ENCODE data around the gene RNASEH1.
A peak's percentile ranks its signal among the peaks of the same experiment; 100 is the strongest.
"Not testable (repeated sequence)": the region's sequence is repeated elsewhere in the genome, so short reads cannot be mapped to it uniquely, and the experiment has no call there.

The RNASEH1 gene

GRCh38 chr2:3513026-3513810, 44.9 kb downstream of the RNASEH1 start:
- TF ChIP-seq PAX5 (IDR thresholded peaks at IDR 0.05; ENCODE audit: insufficient read depth, low read length, severe bottlenecking) = no peak
- TF ChIP-seq POLR2AphosphoS5 (IDR thresholded peaks at IDR 0.05; ENCODE audit: low read depth, low read length) = no peak
- TF ChIP-seq POU2F2 (IDR thresholded peaks at IDR 0.05; ENCODE audit: low read depth, low read length) = no peak
- TF ChIP-seq TAF1 (IDR thresholded peaks at IDR 0.05; ENCODE audit: low read depth, low read length) = no peak
- no peak for TF ChIP-seq SPI1 (IDR thresholded peaks at IDR 0.05; ENCODE audit: low read depth, low read length)
- TF ChIP-seq POLR2A (IDR thresholded peaks at IDR 0.05; ENCODE audit: low read depth, low read length) = no peak
- DNase-seq (ENCODE audit: insufficient read length, low spot score) = no peak

GRCh38 chr2:3512086-3512485, 46.0 kb downstream of the RNASEH1 start:
- TF ChIP-seq POU2F2 (IDR thresholded peaks at IDR 0.05; ENCODE audit: low read depth, low read length) (no peak), PAX5 (IDR thresholded peaks at IDR 0.05; ENCODE audit: insufficient read depth, low read length, severe bottlenecking) (no peak), POLR2AphosphoS5 (IDR thresholded peaks at IDR 0.05; ENCODE audit: low read depth, low read length) (no peak), SPI1 (IDR thresholded peaks at IDR 0.05; ENCODE audit: low read depth, low read length) (no peak), POLR2A (IDR thresholded peaks at IDR 0.05; ENCODE audit: low read depth, low read length) (no peak), TAF1 (IDR thresholded peaks at IDR 0.05; ENCODE audit: low read depth, low read length) (no peak)
- DNase-seq (ENCODE audit: insufficient read length, low spot score) = no peak
- no peak for FAIRE-seq

More at GRCh38 chr2:3513026-3513810, 44.9 kb downstream of the RNASEH1 start:
- no peak for FAIRE-seq

GRCh38 chr2:3505771-3506170, 52.4 kb downstream of the RNASEH1 start:
- DNase-seq (ENCODE audit: insufficient read length, low spot score) (no peak), FAIRE-seq (no peak)
- TF ChIP-seq TAF1 (IDR thresholded peaks at IDR 0.05; ENCODE audit: low read depth, low read length) (no peak), SPI1 (IDR thresholded peaks at IDR 0.05; ENCODE audit: low read depth, low read length) (no peak), PAX5 (IDR thresholded peaks at IDR 0.05; ENCODE audit: insufficient read depth, low read length, severe bottlenecking) (no peak), POU2F2 (IDR thresholded peaks at IDR 0.05; ENCODE audit: low read depth, low read length) (no peak)

- DNase-seq (ENCODE audit: insufficient read length, low spot score) (no peak), FAIRE-seq (peak; percentile 74)
- TF ChIP-seq PAX5 (IDR thresholded peaks at IDR 0.05; ENCODE audit: insufficient read depth, low read length, severe bottlenecking) = no peak
- no peak for TF ChIP-seq POLR2A (IDR thresholded peaks at IDR 0.05; ENCODE audit: low read depth, low read length)
- TF ChIP-seq SPI1 (IDR thresholded peaks at IDR 0.05; ENCODE audit: low read depth, low read length) = no peak
- no peak for TF ChIP-seq POU2F2 (IDR thresholded peaks at IDR 0.05; ENCODE audit: low read depth, low read length)
- TF ChIP-seq POLR2AphosphoS5 (IDR thresholded peaks at IDR 0.05; ENCODE audit: low read depth, low read length) = no peak
- TF ChIP-seq TAF1 (IDR thresholded peaks at IDR 0.05; ENCODE audit: low read depth, low read length) = no peak
These were observed 53.4 kb downstream of the RNASEH1 start for GRCh38 chr2:3504741-3505140.

- FAIRE-seq (no peak), DNase-seq (ENCODE audit: insufficient read length, low spot score) (no peak)
- TF ChIP-seq TAF1 (IDR thresholded peaks at IDR 0.05; ENCODE audit: low read depth, low read length) (no peak), POLR2AphosphoS5 (IDR thresholded peaks at IDR 0.05; ENCODE audit: low read depth, low read length) (no peak), POU2F2 (IDR thresholded peaks at IDR 0.05; ENCODE audit: low read depth, low read length) (no peak), PAX5 (IDR thresholded peaks at IDR 0.05; ENCODE audit: insufficient read depth, low read length, severe bottlenecking) (no peak), SPI1 (IDR thresholded peaks at IDR 0.05; ENCODE audit: low read depth, low read length) (no peak), POLR2A (IDR thresholded peaks at IDR 0.05; ENCODE audit: low read depth, low read length) (no peak)
These were observed 54.6 kb downstream of the RNASEH1 start for GRCh38 chr2:3503483-3503882.

- FAIRE-seq = peak; percentile 80
- TF ChIP-seq POLR2AphosphoS5 (IDR thresholded peaks at IDR 0.05; ENCODE audit: low read depth, low read length) (no peak), POLR2A (IDR thresholded peaks at IDR 0.05; ENCODE audit: low read depth, low read length) (no peak), TAF1 (IDR thresholded peaks at IDR 0.05; ENCODE audit: low read depth, low read length) (no peak), SPI1 (IDR thresholded peaks at IDR 0.05; ENCODE audit: low read depth, low read length) (no peak), POU2F2 (IDR thresholded peaks at IDR 0.05; ENCODE audit: low read depth, low read length) (no peak), PAX5 (IDR thresholded peaks at IDR 0.05; ENCODE audit: insufficient read depth, low read length, severe bottlenecking) (no peak)
- DNase-seq (ENCODE audit: insufficient read length, low spot score) = no peak
These were observed 55.1 kb downstream of the RNASEH1 start for GRCh38 chr2:3503046-3503445.

- no peak for TF ChIP-seq PAX5 (IDR thresholded peaks at IDR 0.05; ENCODE audit: insufficient read depth, low read length, severe bottlenecking)
- FAIRE-seq = no peak
- no peak for DNase-seq (ENCODE audit: insufficient read length, low spot score)
These were observed 57.7 kb downstream of the RNASEH1 start for GRCh38 chr2:3500326-3500899.

GRCh38 chr2:3498783-3499394, 59.2 kb downstream of the RNASEH1 start:
- FAIRE-seq (no peak), DNase-seq (ENCODE audit: insufficient read length, low spot score) (no peak)
- TF ChIP-seq SPI1 (IDR thresholded peaks at IDR 0.05; ENCODE audit: low read depth, low read length) = no peak

- DNase-seq (ENCODE audit: insufficient read length, low spot score); FAIRE-seq: not testable (repeated sequence)
These were observed 61.4 kb downstream of the RNASEH1 start for GRCh38 chr2:3496708-3497080.

Data from GM12891 (cell line).